ENCODE measurements around the gene PLEKHD1. TPM values are rescaled to one million over a fixed set of nuclear protein-coding genes. Genes with fewer than 3 reads are reported as not detected.

The PLEKHD1 gene
- total RNA-seq, 1 donor from 2014 or later, result 0.19 TPM

DNA sequence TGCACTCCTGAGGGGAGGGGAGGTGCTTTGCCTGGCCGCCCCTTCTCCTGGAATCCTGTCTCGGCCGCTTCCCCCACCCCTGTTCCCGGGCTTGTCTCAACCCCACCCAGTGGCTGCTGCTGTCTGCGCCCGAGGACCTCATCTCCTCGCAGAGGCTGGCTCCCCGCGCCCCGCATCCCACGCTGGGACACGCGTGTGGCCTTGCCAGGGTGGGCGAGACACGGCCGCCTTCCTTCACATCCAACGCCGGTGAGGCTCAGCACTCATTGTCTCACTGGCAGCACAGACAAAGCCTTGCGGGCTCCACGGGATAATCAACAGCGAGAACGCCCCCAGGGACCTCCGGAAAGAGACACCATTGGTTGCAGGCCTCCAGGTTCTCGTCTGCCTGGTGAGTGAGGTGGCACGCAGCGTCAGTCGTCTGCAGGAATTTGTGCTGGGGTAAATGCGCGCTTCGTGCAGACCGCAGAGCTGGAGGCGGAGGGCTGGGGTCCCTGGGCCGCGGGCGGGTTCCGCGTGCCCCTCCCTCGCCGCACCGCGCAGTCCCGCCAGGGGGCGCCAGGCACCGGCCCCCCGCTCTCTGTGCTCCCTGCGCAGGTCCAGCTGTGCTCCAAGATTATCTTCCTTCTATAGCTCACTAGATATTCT, 63.3 kb downstream of the PLEKHD1 start:
- DNase-seq (ENCODE audit: low spot score), result no peak

DNA sequence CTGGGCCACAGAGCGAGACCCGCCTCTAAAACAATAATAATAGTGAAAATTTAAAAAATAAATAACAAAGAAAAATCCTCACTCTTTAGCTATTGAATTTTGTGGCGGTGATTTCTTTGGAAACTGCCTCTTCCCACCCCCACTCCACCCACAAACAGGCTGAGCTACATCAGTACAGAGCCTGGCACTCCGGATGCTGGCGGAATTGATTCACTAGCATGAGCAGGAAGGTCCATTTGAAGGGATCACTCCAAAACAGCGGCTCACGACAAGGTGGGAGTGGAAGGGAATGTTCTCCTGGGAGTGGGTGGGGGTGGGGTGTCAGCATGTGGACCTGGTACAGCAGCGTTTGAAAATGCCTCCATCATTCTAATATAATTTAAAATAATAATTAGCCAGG, 64.0 kb downstream of the PLEKHD1 start:
- no peak for DNase-seq (ENCODE audit: low spot score)

DNA sequence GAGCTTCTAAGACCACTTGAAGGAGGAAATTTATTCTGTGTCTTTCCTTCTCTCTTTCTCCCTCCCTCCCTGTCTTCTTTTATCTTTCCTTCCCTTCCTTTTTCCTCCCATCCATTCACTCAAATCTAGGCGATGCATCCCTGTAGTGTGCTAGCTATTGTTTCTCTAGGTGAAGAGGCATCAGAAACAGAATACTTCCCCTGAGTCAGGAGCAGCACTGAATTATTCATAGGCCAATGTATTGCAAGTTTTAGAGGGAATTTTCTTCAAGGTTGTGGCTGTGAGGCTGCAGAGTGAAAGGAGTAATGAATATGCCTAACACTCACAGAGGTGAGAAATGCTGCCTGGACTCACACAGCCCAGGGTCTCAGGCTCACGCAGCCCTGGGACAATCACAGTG, 67.0 kb downstream of the PLEKHD1 start:
- DNase-seq (ENCODE audit: low spot score), result no peak

DNA sequence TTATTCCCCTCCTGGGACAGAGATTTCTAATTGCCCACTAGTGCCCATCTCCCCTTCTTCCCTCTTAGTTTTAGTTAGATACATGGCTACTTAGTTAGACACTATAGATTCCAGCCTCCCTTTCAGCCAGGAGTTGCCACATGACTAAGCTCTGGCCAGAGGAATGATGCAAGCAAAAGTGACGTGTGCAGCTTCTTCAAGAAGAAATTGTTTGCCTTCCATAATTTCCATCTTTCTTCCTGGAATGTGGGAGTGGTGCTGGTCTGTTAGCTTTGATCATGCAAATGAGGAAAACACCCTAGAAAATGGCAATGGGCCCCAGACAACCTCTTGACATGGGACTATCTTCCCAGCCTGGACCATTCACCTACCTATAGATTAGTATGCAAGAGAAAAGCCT, 68.7 kb downstream of the PLEKHD1 start:
- DNase-seq (ENCODE audit: low spot score), result no peak

DNA sequence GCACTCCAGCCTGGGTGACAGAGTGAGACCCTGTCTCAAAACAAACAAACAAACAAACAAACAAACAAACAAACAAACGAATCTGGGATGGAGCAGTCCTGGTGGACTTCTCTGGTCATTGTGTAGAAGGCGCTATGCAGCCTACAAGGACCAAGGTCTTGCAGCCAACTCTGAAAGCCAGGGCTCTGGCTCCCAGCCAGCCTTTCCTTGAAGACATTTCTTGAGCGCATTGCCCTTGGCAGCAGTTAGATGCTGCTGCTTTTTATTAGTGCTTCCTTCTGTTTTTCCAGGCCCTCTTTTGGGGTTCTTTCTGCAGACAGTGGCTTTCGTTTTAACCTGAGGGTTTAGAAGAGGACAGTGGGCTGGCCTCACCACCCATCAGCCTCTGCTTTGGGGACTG, 70.0 kb downstream of the PLEKHD1 start:
- no peak for DNase-seq (ENCODE audit: low spot score)

DNA sequence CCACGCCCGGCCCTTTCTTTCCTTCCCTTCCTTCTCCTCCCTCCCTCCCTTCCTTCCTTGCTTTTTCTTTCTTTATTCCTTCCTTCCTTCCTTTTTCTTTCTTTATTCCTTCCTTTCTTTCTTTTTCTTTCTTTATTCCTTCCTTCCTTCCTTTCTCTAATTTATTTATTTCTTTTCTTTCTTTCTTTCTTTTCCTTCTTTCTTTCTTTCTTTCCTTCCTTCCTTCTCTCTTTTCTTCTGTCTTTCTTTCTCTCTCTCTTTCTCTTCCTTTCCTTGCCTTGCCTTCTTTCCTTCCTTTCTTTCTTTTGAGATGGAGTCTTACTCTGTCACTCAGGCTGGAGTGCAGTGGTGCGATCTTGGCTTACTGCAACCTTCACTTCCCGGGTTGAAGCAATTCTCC, 74.2 kb downstream of the PLEKHD1 start:
- no peak for DNase-seq (ENCODE audit: low spot score)

DNA sequence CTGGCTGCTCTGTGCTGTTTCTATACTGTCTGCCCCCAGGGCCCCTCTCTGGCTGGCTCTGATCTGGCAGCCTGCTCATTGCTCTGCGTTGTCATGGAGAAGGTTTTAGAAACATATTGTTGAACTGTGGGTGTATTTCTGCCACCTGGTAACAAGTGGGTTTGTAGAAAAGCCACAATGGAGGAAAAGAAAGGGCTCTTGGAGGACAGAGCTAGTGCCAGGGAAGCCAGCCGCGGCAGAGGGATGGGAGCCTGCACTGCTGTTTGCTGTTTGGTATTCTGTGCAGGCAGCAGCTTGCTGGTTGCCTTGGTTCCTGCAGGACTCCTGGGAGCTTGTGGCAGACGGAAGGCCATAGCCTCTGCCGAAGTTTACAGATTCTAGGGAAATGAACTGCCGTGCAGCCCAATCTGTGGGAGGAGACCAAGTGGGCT, 75.1 kb downstream of the PLEKHD1 start:
- DNase-seq (ENCODE audit: low spot score), result no peak

DNA sequence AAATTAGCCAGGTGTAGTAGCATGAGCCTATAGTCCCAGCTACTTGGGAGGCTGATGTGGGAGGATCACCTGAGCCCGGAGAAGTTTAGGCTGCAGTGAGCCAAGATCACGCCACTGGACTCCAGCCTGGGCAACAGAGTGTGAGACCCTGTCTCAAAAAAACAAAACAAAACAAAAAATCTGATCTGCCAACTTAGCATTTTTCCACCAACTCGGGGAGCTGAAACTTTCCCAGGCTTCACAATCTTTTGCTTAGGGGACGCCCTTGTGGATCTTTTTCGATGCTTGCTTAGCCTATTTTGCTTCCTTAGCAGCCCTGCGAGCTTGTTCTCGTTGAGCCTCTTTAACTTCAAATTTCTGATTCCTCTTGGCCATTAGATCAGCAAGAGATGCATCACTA, 76.3 kb downstream of the PLEKHD1 start:
- DNase-seq (ENCODE audit: low spot score), result no peak

DNA sequence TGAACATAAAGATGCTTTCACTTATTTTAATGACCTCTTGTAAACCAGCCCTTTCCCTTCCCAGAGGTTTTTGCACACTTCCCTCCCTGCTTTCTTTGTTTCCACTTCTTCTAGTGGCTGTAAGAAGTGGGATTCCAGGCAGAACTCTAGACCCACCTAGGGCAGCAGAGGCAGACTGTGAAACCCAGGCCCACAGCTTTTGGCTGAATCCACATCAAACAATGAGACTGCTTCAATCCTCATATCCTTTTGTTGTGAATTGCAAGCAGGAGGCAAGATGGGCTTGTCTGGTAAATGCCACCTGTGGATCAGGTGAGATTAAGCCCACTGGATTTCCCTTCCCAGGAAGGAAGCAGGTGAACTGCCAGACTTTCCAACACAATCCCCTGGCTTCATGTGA, 77.4 kb downstream of the PLEKHD1 start:
- DNase-seq (ENCODE audit: low spot score), result no peak

DNA sequence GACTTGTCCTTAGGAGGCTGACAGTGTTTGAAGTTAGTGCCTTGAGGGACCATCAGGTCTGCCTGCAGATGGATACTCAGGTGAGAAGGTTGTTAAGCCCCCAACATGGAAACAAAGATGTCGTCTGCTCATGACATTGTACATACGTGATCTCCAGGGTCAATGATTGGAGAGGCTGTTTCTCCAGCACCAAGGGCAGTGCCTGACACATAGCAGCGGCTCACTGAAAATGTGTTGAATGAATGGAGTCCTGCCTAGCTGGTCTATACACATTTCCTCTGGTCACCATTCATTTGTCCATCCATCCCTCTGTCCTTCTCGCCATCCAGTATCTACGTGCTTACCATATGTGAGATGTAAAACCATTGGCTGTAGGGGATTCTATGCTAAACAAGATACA, 83.0 kb downstream of the PLEKHD1 start:
- no peak for DNase-seq (ENCODE audit: low spot score)

DNA sequence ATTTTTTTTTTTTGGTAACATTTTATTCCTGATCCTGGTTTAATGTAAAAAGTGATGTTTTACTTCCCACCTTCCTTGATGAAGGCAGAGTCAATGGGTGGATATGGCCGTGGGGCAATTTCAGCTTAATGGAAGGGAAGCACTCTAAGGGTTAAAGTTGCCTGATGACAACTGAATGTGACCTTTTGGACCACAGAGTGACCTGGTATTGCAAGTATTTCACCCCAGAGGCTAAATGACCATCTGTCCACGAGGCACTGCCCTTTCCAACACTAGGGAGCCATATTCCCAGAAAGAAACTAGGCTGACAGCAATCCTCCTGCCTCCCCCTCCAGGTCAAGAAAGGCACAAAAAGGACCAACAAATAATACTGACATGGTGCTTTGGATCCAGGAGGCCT, 85.3 kb downstream of the PLEKHD1 start:
- DNase-seq (ENCODE audit: low spot score), result no peak

DNA sequence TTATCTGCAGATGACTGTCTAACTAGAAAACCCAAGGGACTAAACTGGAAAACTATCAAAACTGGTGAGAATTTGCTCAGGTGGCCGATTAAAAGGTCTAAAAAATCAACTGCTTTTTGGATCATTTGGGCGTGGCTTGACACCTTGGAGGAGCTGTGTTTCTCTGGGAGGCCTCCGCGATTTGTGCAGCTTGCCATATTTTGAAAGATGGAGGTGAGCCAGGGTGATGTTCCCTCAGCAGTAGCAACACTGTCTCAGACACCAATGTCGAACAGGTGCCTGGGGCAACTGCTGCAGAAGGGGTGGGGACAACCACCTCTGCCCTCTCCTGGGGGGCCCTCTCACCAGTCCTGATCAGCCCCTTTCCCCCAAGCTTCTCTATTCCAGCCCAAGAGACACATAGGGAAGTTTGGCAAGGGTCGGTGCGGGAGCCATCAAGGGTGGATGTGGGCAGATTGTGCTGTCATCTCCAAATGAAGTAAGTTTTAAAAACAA, 86.4 kb downstream of the PLEKHD1 start:
- no peak for DNase-seq (ENCODE audit: low spot score)

DNA sequence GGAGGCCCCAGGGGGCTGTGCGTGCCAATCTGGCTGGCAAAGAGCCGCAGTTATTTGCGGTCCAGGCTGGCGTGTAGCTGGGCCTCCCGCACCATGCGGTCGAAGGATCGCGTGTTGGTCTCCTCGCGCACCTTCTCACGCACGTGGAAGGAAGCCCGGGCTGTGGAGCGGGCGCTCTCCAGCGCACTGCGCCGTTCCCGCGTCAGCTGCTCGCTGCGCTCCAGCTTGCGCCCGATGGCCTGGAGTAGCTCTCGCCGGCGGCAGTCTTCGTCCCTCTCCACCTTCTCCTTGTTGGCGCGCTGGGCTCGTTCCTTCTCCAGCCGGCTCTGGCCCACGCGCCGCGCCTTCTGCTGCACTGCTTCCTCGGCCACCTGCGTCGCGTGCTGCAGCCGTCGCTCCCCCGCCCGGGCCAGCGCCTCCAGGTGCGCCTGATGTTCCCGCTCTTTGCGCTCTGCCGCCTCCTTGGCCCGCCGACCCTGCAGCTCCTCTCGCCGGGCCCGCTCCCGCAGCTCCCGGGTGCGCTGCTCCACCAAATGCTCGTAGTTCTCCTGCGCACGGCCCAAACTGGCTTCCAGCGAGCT, 87.0 kb downstream of the PLEKHD1 start:
- DNase-seq (ENCODE audit: low spot score), result no peak

DNA sequence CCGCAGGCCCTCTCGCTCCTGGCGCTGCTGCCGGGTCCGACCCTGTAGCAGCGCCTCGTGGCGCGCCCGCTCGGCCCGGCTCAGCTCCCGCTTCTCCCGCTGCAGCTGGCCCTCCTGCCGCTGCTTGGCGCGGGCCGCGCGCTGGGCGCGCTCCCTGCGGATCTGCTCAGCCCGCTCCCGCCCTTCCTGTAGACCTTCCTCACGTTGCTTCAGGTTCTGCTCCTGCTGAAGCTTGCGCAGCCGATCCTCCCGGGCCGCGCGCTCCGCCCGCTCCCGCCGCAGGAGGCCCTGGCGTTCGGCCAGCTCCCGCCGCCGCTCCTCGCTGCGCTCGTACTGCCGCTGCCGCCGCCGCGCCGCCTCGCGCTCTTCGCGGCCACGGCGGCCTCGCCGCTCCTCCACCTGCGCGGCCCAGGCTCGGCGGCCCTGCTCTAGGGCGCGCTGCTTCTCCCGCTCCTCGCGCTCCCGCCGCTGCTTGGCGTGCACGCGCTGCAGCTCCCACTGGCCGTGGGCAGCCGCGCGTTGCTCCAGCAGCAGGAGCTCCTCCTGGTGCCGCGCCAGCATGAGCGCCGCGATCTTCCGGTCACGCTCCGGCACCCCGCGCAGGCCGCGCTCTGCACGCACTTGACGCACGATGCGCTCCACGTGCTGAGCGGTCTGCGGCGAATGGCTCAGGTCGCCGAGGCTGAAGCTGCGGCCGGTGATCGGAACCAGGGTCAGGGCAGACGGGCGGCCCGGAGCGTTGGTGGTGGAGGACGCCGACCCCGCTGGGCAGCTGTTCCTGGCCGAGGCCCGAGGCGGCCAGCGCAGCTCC, 87.7 kb downstream of the PLEKHD1 start:
- DNase-seq (ENCODE audit: low spot score), result no peak

DNA sequence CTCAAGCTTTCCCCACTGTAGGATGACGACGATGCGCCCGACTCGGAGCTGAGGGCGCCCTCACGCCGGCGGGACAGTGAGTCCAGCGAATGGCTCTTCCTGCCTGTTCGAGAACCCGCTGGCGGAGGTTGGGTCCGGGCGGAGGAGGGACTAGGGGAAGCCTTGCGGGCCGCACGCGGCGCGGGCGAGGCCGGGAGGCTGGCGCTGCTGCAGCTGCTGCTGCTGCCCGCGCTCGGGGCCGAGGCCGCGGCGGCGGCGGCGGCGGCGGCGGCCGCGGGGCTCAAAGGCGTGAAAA, 88.3 kb downstream of the PLEKHD1 start:
- DNase-seq (ENCODE audit: low spot score), result no peak

DNA sequence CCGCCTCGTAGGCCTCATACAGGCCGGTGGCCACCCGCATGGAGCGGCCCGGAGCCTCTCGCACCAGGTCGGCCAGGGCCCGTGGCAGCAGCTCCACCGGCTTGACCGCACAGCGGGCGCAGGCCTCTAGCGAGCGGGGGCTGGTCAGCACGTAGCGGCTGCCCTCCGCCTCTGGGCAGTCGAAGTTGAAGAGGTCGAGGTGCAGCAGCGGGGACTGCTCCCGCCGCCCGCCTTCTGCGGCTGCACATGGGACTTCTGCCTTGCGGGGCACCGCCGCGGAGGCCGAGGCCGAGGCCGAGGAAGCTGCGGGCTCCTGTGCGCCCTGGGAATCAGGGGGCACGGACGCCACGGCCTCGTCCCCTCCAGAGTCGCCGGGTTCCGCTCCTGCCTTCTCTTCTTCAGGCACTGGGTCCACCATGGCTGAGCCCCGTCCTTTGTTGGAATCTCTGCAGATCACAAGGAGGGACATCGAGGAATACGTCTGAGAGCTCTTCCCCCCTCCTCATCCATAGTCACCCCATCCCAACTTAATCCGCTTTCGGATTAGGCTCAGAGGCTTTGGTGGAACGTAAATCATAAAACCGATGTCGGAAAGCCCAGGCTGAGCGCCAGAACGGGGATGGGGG, 88.8 kb downstream of the PLEKHD1 start:
- DNase-seq (ENCODE audit: low spot score), result no peak

DNA sequence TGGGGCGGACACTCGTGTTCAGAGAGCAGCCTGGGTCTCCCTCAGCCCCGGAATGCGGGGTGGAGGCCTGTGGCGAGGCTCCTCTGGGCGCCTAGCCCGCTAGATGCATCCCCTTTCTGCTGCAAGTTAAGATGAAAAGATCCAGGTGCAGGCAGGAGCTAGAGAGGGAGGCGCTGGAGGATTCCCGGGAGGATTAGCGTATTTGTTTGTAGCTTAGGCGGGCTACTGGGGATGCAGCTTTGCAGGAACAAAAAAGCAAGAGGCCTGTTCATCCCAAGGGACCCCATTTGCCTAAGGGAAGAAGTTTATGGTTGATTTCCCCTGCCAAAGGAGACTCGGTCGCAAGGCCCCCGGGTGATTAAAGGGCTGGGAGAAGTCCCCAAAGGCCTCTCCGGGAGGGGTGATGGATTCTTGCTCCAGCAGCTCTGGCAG, 89.3 kb downstream of the PLEKHD1 start:
- no peak for DNase-seq (ENCODE audit: low spot score)

DNA sequence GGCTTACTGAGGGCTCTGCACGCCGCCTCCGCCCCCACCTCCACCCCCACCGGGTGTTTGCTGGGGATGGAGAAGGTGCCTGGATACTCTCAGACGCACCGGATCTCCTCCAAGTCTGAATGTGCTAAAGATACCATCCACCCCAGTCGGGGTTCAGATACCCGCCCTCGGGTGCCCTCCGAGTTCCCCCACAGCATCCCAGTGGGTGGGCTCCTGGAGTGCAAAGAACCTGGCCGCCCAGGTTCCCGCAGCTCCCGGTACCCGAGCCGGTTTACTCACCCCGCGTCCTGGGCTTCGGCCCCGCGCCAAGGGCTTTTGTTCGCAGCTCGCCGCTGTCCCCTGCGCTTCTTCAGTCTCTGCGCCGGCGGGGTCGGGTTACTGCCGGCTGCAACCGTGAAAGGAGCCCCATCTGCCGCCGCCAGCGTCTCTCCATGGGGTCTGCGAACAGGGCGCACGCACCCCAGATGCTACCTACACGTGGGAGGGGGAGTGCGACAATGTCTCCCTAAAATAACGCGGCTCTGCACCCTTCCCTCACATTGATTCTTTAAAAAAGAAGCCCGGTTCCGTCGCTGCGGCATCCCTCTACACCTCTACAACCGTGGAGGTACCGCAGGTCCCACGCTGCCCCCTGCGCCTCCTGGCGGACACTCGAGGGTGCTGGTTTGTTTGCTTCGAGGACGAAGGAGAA, 89.9 kb downstream of the PLEKHD1 start, which contains the start of gene CCDC177:
CCDC177 (minus strand) TSS at position 609 of the 691 bp plus-strand sequence. CDS start 1,249 bp downstream, outside the sequence.
- no peak for DNase-seq (ENCODE audit: low spot score)

DNA sequence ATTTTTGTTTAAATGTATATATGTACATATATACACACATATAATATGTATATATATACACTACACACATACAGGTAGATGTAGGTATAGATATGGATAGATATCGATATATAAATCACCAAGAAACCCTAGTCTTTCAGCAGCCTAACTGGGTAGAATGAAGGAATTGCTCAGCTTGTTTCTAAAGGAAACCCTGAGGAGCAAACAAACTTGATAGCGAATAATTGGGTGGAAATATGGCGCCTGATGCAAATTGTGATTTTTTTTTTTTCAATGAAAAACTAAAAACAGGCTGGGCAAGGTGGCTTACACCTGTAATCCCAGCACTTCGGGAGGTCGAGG, 90.4 kb downstream of the PLEKHD1 start:
- no peak for DNase-seq (ENCODE audit: low spot score)

DNA sequence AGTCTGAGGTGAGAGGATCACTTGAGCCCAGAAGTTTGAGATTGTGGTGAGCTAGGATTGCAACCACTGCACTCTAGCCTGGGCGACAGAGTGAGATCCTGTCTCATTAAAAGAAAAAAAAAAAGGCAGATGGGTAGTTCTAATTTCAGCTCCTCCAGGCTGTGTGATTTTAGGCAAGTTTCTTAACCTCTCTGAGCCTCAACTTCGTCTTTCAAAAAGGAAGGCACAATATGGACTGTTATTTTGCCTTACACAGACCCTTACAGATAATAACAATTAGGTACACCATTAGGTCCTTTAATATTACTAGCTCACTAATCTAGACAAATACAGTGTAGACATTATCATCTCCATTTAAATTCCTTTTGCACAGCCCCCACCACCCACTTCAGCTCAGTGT, 94.9 kb downstream of the PLEKHD1 start:
- DNase-seq (ENCODE audit: low spot score), result no peak

DNA sequence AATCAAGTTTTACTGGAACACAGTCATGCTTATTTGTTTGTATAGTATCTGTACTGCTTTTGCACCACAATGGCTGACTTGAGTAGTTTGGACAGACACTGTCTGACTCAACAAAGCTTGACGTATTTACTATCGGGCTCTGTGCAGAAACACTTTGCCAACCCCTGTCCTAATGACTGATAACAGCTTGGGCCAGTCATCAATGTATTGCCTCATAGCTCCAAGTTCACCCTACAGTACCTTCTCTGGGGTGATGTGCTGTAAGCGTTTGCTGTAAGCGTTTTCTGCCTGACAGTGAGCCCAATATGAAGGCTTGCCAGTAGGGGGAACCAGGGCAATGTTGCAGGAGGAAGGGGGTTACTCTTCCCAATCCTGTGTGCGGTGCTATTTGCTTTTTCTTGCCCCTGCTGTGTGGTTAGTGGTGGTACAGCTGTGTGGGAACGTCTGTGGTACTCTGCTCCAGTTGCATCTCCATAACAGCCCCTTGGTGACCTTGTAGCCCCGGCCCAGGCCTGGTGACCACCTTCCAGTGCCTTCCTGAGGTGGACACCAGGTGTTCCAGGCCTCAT, 95.6 kb downstream of the PLEKHD1 start:
- DNase-seq (ENCODE audit: low spot score), result no peak

Measured in mesenteric fat pad (tissue), 1 donor.